ENCODE data around the gene PNKD.

PNKD gene

GRCh38 chr2:218293715-218294429 is 23.6 kb downstream of the PNKD start:
- Histone ChIP-seq H3K27me3 (ENCODE audit: low read length) (no peaks in the 10 kb centered on the region), H3K27ac (ENCODE audit: low read depth, low read length) (no peak overlapping the region), H3K79me2 (ENCODE audit: insufficient read depth, low read length) (no peaks in the 10 kb centered on the region), H3K9me2 (replicated peaks; ENCODE audit: insufficient read depth, low read length) (no peaks in the 10 kb centered on the region), H3K36me3 (ENCODE audit: low read length) (no peaks in the 10 kb centered on the region), H3K4me2 (ENCODE audit: low read depth, low read length, poor library complexity, severe bottlenecking) (no peak overlapping the region), H3F3A (ENCODE audit: insufficient read depth) (no peaks in the 10 kb centered on the region), H3K4me3 (ENCODE audit: insufficient read depth, low read length, poor library complexity, severe bottlenecking) (no peak overlapping the region), H4K20me1 (ENCODE audit: low read depth, low read length) (no peaks in the 10 kb centered on the region), H3K9ac (ENCODE audit: low read length) (no peak overlapping the region), H3K9me3 (ENCODE audit: insufficient read depth, low read length) (no peaks in the 10 kb centered on the region), H2AFZ (ENCODE audit: low read depth, low read length, severe bottlenecking) (no peak overlapping the region)
- TF ChIP-seq EZH2phosphoT487 (conservative IDR thresholded peaks at IDR 0.05; ENCODE audit: low read length): no peak
- no peak for TF ChIP-seq CTCF (IDR thresholded peaks at IDR 0.05; ENCODE audit: insufficient read depth, low read length, poor library complexity, severe bottlenecking)

- Histone ChIP-seq H3K9ac (ENCODE audit: low read length) (no peak overlapping the region), H3F3A (ENCODE audit: insufficient read depth) (no peaks in the 10 kb centered on the region), H3K36me3 (ENCODE audit: low read length) (no peaks in the 10 kb centered on the region), H3K4me3 (ENCODE audit: insufficient read depth, low read length, poor library complexity, severe bottlenecking) (no peak overlapping the region), H2AFZ (ENCODE audit: low read depth, low read length, severe bottlenecking) (no peak overlapping the region), H3K9me3 (ENCODE audit: insufficient read depth, low read length) (no peaks in the 10 kb centered on the region), H3K79me2 (ENCODE audit: insufficient read depth, low read length) (no peaks in the 10 kb centered on the region), H3K9me2 (replicated peaks; ENCODE audit: insufficient read depth, low read length) (no peaks in the 10 kb centered on the region), H4K20me1 (ENCODE audit: low read depth, low read length) (no peaks in the 10 kb centered on the region), H3K27ac (ENCODE audit: low read depth, low read length) (no peak overlapping the region), H3K27me3 (ENCODE audit: low read length) (no peaks in the 10 kb centered on the region), H3K4me2 (ENCODE audit: low read depth, low read length, poor library complexity, severe bottlenecking) (no peak overlapping the region)
- no peak for TF ChIP-seq EZH2phosphoT487 (conservative IDR thresholded peaks at IDR 0.05; ENCODE audit: low read length)
- no peak for TF ChIP-seq CTCF (IDR thresholded peaks at IDR 0.05; ENCODE audit: insufficient read depth, low read length, poor library complexity, severe bottlenecking)
Measured at GRCh38 chr2:218294430-218295022, 24.2 kb downstream of the PNKD start.

- H3K27me3 ChIP-seq (ENCODE audit: low read length): no peaks in the 10 kb centered on the region
- H3K79me2 ChIP-seq (ENCODE audit: insufficient read depth, low read length): no peaks in the 10 kb centered on the region
- H3K27ac ChIP-seq (ENCODE audit: low read depth, low read length): no peak overlapping the region
- no peak overlapping the region for H2AFZ ChIP-seq (ENCODE audit: low read depth, low read length, severe bottlenecking)
- H4K20me1 ChIP-seq (ENCODE audit: low read depth, low read length): no peaks in the 10 kb centered on the region
- no peaks in the 10 kb centered on the region for H3F3A ChIP-seq (ENCODE audit: insufficient read depth)
- no peaks in the 10 kb centered on the region for H3K9me3 ChIP-seq (ENCODE audit: insufficient read depth, low read length)
- TF ChIP-seq CTCF (IDR thresholded peaks at IDR 0.05; ENCODE audit: insufficient read depth, low read length, poor library complexity, severe bottlenecking): no peak
- no peak for TF ChIP-seq EZH2phosphoT487 (conservative IDR thresholded peaks at IDR 0.05; ENCODE audit: low read length)
- no peak overlapping the region for H3K9ac ChIP-seq (ENCODE audit: low read length)
- no peak overlapping the region for H3K4me3 ChIP-seq (ENCODE audit: insufficient read depth, low read length, poor library complexity, severe bottlenecking)
- H3K36me3 ChIP-seq (ENCODE audit: low read length): no peaks in the 10 kb centered on the region
- no peaks in the 10 kb centered on the region for H3K9me2 ChIP-seq (replicated peaks; ENCODE audit: insufficient read depth, low read length)
- no peak overlapping the region for H3K4me2 ChIP-seq (ENCODE audit: low read depth, low read length, poor library complexity, severe bottlenecking)
Measured at GRCh38 chr2:218295029-218295428, 24.7 kb downstream of the PNKD start.

All from SU-DHL-6 (cell line).